Measurements from ENCODE around the gene GOLGA6L7. TPM values are rescaled to one million over a fixed set of nuclear protein-coding genes. Genes with fewer than 3 reads are reported as not detected.
"Not testable (repeated sequence)": the region's sequence is repeated elsewhere in the genome, so short reads cannot be mapped to it uniquely, and the experiment has no call there.

Gene GOLGA6L7
- total and polyA plus RNA-seq, 2 experiments from 2014 or later, result not detected

- Histone ChIP-seq H3K9ac (no peak overlapping the region), H3K27me3 (replicated peaks; ENCODE audit: insufficient read depth) (peaks cover 9% of the 10 kb centered on the region), H3K9me3 (ENCODE audit: low read depth) (no peaks in the 10 kb centered on the region), H3K27ac (no peak overlapping the region), H3K4me1 (ENCODE audit: insufficient read depth) (no peaks in the 10 kb centered on the region), H3K79me2 (ENCODE audit: insufficient read depth) (no peaks in the 10 kb centered on the region), H4K20me1 (ENCODE audit: insufficient read depth) (no peaks in the 10 kb centered on the region), H3K4me3 (no peak overlapping the region), H3F3A (ENCODE audit: insufficient read depth) (no peaks in the 10 kb centered on the region), H3K4me2 (ENCODE audit: unreplicated experiment) (no peak overlapping the region), H3K36me3 (ENCODE audit: low read depth) (no peaks in the 10 kb centered on the region), H3K9me2 (ENCODE audit: insufficient read depth) (no peaks in the 10 kb centered on the region), H2AFZ (no peak overlapping the region)
- no peak for DNase-seq
- WGBS, 2 experiments (ENCODE audit: low coverage in 1 of 2, low lambda C conversion rate in 2 of 2, missing lambda C conversion rate in 2 of 2), result 40 to 42% methylated on average over 15 of the region's 15 CpGs
- in situ Hi-C loops (cut with MboI), result loop anchor here (10.0 kb wide), 1 partner anchor 64 kb away; no protein-coding TSS in a partner anchor
- TF ChIP-seq EZH2phosphoT487 (IDR thresholded peaks at IDR 0.05; ENCODE audit: insufficient read depth, low read depth), result no peak
These were observed 42.5 kb upstream of the GOLGA6L7 start for GRCh38 chr15:28890711-28891495.

DNA sequence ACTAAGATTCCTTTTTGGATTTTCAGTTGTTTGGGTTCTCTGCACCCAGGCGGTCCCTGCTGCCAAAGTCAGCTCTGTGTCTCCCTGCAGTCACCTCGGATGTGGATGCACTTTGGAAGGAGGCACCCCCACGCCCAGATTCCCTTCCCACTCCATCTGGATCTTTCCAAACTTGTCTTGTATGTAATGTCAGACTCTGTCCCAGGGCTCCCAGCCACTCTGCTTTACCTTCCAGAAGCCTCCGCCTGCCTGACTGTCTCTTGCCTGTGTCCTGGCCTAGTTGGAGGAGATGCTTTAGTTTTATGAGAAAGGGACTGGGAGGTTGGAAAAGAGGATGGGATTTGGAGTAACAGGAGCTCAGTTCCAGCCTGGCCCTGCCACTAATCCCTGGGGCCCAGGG is 41.8 kb upstream of the GOLGA6L7 start:
- H3K4me3 ChIP-seq; H3K27ac ChIP-seq; H3K4me2 ChIP-seq (ENCODE audit: unreplicated experiment); H3F3A ChIP-seq (ENCODE audit: insufficient read depth); H3K79me2 ChIP-seq (ENCODE audit: insufficient read depth); H3K9me2 ChIP-seq (ENCODE audit: insufficient read depth); DNase-seq; H3K36me3 ChIP-seq (ENCODE audit: low read depth); H2AFZ ChIP-seq; H3K9ac ChIP-seq; H3K4me1 ChIP-seq (ENCODE audit: insufficient read depth); H4K20me1 ChIP-seq (ENCODE audit: insufficient read depth); H3K9me3 ChIP-seq (ENCODE audit: low read depth): not testable (repeated sequence)
- H3K27me3 ChIP-seq (replicated peaks; ENCODE audit: insufficient read depth), result peaks cover 13% of the 10 kb centered on the region
- WGBS, 2 experiments (ENCODE audit: low coverage in 1 of 2, low lambda C conversion rate in 2 of 2, missing lambda C conversion rate in 2 of 2), result 39 to 48% methylated on average over 4 of the region's 4 CpGs
- in situ Hi-C loops (cut with MboI), result loop anchor here (10.0 kb wide), 1 partner anchor 65 kb away; no protein-coding TSS in a partner anchor

GRCh38 chr15:28889871-28890270 is 41.4 kb upstream of the GOLGA6L7 start:
- not testable (repeated sequence) for H3K36me3 ChIP-seq (ENCODE audit: low read depth); H3K9ac ChIP-seq; H3K79me2 ChIP-seq (ENCODE audit: insufficient read depth); H3K27ac ChIP-seq; H4K20me1 ChIP-seq (ENCODE audit: insufficient read depth); H3K4me1 ChIP-seq (ENCODE audit: insufficient read depth); H3K9me3 ChIP-seq (ENCODE audit: low read depth); DNase-seq; H3K4me2 ChIP-seq (ENCODE audit: unreplicated experiment); H3K4me3 ChIP-seq; H3F3A ChIP-seq (ENCODE audit: insufficient read depth); H2AFZ ChIP-seq; H3K9me2 ChIP-seq (ENCODE audit: insufficient read depth)
- in situ Hi-C loops (cut with MboI), result loop anchor here (10.0 kb wide), 1 partner anchor 65 kb away; no protein-coding TSS in a partner anchor
- peaks cover 17% of the 10 kb centered on the region for H3K27me3 ChIP-seq (replicated peaks; ENCODE audit: insufficient read depth)
- 40 to 41% methylated on average over 6 of the region's 6 CpGs for WGBS, 2 experiments (ENCODE audit: low coverage in 1 of 2, low lambda C conversion rate in 2 of 2, missing lambda C conversion rate in 2 of 2)

DNA sequence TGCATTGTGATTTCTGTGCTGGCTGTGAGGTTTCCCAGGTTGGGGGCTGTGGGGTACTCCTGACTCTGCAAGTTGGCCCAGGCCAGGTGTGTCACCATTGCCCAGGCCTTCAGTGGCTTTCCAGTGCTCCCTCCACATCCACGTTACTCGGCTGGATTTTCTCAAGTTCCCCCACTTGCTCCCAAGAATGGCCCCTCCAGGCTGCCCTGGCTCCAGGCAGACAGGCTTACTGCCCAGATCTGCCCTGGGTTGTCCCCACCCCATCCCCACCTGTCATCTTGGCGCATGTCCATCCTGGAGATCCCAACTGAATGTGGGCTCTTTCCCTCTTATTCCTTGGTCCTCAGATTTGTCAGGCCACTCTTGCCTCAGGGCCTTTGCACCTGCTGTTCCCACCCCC is 40.9 kb upstream of the GOLGA6L7 start:
- no peak overlapping the region for H2AFZ ChIP-seq
- in situ Hi-C loops (cut with MboI), result no loop called here
- H3K4me3 ChIP-seq, result no peak overlapping the region
- H3K36me3 ChIP-seq (ENCODE audit: low read depth), result no peaks in the 10 kb centered on the region
- H3K27ac ChIP-seq, result no peak overlapping the region
- H3K79me2 ChIP-seq (ENCODE audit: insufficient read depth), result no peaks in the 10 kb centered on the region
- 52 to 64% methylated on average over 3 of the region's 3 CpGs for WGBS, 2 experiments (ENCODE audit: low coverage in 1 of 2, low lambda C conversion rate in 2 of 2, missing lambda C conversion rate in 2 of 2)
- H3K27me3 ChIP-seq (replicated peaks; ENCODE audit: insufficient read depth), result peaks cover 18% of the 10 kb centered on the region
- no peaks in the 10 kb centered on the region for H3K9me3 ChIP-seq (ENCODE audit: low read depth)
- DNase-seq, result no peak
- no peak overlapping the region for H3K4me2 ChIP-seq (ENCODE audit: unreplicated experiment)
- H3K9ac ChIP-seq, result no peak overlapping the region
- TF ChIP-seq EZH2 (IDR thresholded peaks at IDR 0.05; ENCODE audit: insufficient read depth, poor library complexity, severe bottlenecking) (no peak), EZH2phosphoT487 (IDR thresholded peaks at IDR 0.05; ENCODE audit: insufficient read depth, low read depth) (no peak)
- H3F3A ChIP-seq (ENCODE audit: insufficient read depth), result no peaks in the 10 kb centered on the region
- no peaks in the 10 kb centered on the region for H3K9me2 ChIP-seq (ENCODE audit: insufficient read depth)
- H4K20me1 ChIP-seq (ENCODE audit: insufficient read depth), result no peaks in the 10 kb centered on the region
- H3K4me1 ChIP-seq (ENCODE audit: insufficient read depth), result no peaks in the 10 kb centered on the region

DNA sequence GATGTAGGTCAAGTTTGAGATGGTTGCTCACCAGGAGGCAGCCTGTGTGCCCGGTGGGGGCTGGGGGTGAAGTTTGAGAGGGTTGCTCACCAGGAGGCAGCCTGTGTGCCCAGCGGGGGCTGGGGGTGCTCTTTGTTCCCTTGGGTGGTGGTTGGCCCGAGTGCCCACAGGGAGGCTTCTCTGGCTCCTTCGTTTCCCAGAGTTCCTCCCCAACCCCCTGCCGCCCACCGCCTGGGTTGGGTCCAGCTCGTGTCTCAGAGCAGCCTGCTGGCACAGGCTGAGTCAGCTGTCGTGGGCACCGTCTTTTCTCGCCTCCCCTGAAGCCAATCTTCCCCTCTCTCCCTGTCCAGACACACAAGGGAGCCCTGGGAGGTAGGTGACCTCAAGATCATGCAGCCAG is 40.5 kb upstream of the GOLGA6L7 start:
- H3F3A ChIP-seq (ENCODE audit: insufficient read depth), result no peaks in the 10 kb centered on the region
- no peak overlapping the region for H2AFZ ChIP-seq
- WGBS, 2 experiments (ENCODE audit: low coverage in 1 of 2, low lambda C conversion rate in 2 of 2, missing lambda C conversion rate in 2 of 2), result 43 to 54% methylated on average over 6 to 10 of the region's 10 CpGs
- no peak overlapping the region for H3K27ac ChIP-seq
- no peak for DNase-seq
- no peaks in the 10 kb centered on the region for H3K79me2 ChIP-seq (ENCODE audit: insufficient read depth)
- H3K36me3 ChIP-seq (ENCODE audit: low read depth), result no peaks in the 10 kb centered on the region
- H3K4me3 ChIP-seq, result no peak overlapping the region
- no peaks in the 10 kb centered on the region for H3K9me2 ChIP-seq (ENCODE audit: insufficient read depth)
- in situ Hi-C loops (cut with MboI), result no loop called here
- H3K4me2 ChIP-seq (ENCODE audit: unreplicated experiment), result no peak overlapping the region
- no peak overlapping the region for H3K9ac ChIP-seq
- no peaks in the 10 kb centered on the region for H3K4me1 ChIP-seq (ENCODE audit: insufficient read depth)
- H3K9me3 ChIP-seq (ENCODE audit: low read depth), result no peaks in the 10 kb centered on the region
- peaks cover 18% of the 10 kb centered on the region for H3K27me3 ChIP-seq (replicated peaks; ENCODE audit: insufficient read depth)
- no peaks in the 10 kb centered on the region for H4K20me1 ChIP-seq (ENCODE audit: insufficient read depth)
- TF ChIP-seq EZH2 (IDR thresholded peaks at IDR 0.05; ENCODE audit: insufficient read depth, poor library complexity, severe bottlenecking) (no peak), EZH2phosphoT487 (IDR thresholded peaks at IDR 0.05; ENCODE audit: insufficient read depth, low read depth) (no peak)

Measured in GM23248 (cell line).